GM20431 (cell line): ENCODE results near the gene HPSE2.
"Not testable (repeated sequence)": the region's sequence is repeated elsewhere in the genome, so short reads cannot be mapped to it uniquely, and the experiment has no call there.

Experiments used
- in situ Hi-C: fragments of 300-500 bp; cut with MseI, MboI; formaldehyde crosslinking; loops from one replicate; pipeline ENCODE4 v1.15.0; 2020; ENCODE audit warnings: low sequenced_read_pairs; ENCODE audit not compliant: unreplicated experiment

HPSE2 gene

DNA sequence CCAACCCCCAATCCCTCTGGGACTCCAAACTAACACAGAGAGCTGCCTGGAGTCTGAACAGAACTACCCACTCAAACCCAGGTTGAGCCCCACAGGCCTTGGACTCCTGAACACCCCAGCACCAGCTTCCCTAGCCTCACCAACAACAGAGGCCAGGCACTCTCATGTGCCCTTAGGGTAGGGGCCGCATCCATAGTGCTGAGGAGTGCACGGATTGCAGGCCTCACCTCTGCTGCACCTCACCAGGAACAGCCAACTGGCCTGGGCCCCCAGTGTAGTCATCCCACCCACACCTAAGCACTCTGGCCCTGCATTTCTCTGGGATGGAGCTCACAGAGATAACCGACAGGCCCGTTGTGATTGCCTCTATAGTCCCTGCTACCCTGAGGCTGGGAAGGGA lies 194.2 kb downstream of the HPSE2 start:
- in situ Hi-C loops, result no loop called here

- in situ Hi-C loops, result no loop called here
Measured at GRCh38 chr10:99013885-99014284, 221.8 kb downstream of the HPSE2 start.

GRCh38 chr10:99010286-99010685 lies 225.4 kb downstream of the HPSE2 start:
- in situ Hi-C loops, result no loop called here

DNA sequence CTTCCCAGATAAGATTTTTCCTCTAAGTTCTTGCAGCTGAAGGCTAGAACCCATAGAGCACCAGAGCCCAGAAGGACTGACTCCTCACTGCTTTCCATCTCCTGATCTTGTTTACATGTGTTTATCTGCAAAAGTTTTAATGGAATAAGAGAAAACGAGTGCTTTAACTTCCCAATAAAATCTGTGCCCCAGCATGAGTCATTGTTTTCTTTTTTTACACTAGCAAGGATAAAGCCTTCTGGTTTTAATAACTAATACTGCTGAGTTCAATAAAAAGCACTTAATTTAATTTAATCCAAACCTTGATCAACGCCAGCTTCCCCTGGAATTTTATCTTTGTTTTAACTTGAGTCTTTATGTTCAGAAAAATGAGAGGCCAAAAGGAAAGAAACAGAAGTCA lies 227.6 kb downstream of the HPSE2 start:
- in situ Hi-C loops, result no loop called here

GRCh38 chr10:99007457-99007856 lies 228.2 kb downstream of the HPSE2 start:
- in situ Hi-C loops, result no loop called here

DNA sequence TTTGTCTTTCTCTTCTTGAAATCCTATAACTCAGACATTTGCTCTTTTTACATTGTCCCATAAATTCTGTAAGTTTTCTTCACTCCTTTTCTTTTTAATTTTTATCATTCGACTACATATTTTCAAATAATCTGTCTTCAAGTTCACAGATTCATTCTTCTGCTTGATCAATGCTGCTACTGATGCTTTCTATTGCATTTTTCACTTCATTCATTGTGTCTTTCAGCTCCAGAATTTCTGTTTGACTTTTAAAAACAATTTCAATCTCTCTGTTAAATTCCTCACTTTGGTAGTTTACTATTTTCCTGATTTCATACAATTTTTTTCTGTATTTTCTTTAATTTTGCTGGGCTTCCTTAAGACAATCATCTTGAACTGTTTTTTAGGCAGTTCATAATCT lies 230.4 kb downstream of the HPSE2 start:
- in situ Hi-C loops, result no loop called here

DNA sequence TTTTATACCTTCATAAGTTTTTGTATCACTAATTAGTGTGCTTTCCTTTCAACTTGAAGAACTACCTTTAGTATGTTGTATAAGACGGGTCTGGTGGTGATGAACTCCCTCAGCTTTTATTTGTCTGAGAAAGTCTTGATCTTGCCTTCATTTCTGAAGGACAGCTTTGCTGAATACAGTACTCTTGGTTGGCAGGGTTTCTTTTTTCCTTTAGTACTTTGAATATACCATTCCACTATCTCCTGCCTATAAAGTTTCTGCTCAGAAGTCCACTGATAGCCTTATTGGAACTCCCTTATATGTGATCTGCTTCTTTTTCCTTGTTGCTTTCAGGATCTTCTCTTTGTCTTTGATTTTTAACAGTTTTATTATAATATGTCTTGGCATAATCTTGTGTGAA lies 230.9 kb downstream of the HPSE2 start:
- in situ Hi-C loops, result no loop called here

- in situ Hi-C loops, result no loop called here
Measured at GRCh38 chr10:99002392-99002791, 233.3 kb downstream of the HPSE2 start.

GRCh38 chr10:98997596-98997995 lies 238.1 kb downstream of the HPSE2 start:
- in situ Hi-C loops, result no loop called here

DNA sequence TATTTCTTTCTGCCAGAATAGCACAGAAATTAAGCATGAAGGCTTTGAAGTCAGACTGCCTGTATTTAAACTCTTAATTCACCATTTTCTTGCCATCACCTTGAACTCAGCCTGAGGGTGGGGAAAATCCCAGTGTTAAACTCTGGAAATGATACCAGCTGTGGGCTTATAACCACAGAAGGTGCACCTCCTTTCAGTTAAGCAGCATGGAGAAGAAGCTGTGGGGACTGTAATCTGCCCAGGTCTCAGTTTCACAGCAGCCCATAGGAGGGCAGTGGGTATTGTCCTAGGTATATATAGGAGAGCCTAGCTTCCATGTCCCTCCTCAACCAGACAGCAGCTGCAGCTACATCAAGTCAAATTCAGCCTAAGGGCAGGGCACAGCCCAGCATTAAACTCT lies 241.6 kb downstream of the HPSE2 start:
- in situ Hi-C loops, result no loop called here

- in situ Hi-C loops, result not testable (repeated sequence)
Measured at GRCh38 chr10:98983751-98984150, 251.9 kb downstream of the HPSE2 start.

- in situ Hi-C loops, result no loop called here
Measured at GRCh38 chr10:98980353-98980752, 255.3 kb downstream of the HPSE2 start.

- in situ Hi-C loops, result no loop called here
Measured at GRCh38 chr10:98971464-98971863, 264.2 kb downstream of the HPSE2 start.

- in situ Hi-C loops, result no loop called here
Measured at GRCh38 chr10:98967601-98968000, 268.1 kb downstream of the HPSE2 start.

DNA sequence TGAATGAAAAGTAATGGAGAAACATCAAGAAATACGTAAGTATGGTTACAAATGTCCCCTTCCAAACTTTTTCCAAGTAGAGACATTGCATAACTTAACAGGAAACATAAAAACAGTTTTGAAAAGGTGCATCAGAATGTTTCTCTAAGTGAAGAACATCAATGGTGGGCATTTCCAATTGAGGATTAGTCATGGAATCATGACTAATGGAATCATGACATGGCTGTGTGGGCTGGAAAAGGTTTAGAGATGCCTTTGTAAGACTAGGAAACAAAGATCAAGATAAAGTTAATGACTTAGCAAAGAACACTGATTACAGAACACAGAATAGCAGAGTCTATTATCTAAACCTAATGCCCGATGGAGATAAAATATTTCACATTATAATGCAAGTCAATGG lies 272.0 kb downstream of the HPSE2 start:
- in situ Hi-C loops, result no loop called here

DNA sequence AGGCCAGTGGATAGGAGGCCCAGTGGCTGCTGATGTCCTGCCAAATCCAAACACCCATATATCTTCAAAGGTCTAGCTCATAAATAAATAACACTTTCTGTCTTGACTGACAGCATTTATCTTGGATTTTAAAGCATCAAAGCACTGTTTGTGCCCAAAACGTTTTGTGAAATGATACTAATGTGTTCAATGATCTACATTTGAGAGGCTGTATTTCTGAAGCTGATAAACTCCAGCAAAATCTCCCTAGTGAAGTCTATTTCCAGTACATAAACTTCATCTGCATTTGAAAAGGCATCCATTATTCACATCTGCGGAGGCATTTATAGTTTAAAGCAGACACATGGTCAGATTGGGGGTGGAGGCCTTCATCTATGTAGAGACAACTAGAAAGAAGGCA lies 276.3 kb downstream of the HPSE2 start:
- in situ Hi-C loops, result no loop called here

GRCh38 chr10:98957801-98958200 lies 277.9 kb downstream of the HPSE2 start:
- in situ Hi-C loops, result no loop called here

- in situ Hi-C loops, result no loop called here
Measured at GRCh38 chr10:98956576-98957260, 278.9 kb downstream of the HPSE2 start.

- in situ Hi-C loops, result no loop called here
Measured at GRCh38 chr10:98953251-98953650, 282.4 kb downstream of the HPSE2 start.

- in situ Hi-C loops, result no loop called here
Measured at GRCh38 chr10:98951269-98952000, 284.2 kb downstream of the HPSE2 start.

GRCh38 chr10:98950106-98950505 lies 285.5 kb downstream of the HPSE2 start:
- in situ Hi-C loops, result no loop called here

- in situ Hi-C loops, result no loop called here
Measured at GRCh38 chr10:98949306-98949705, 286.3 kb downstream of the HPSE2 start.
